A673 (cell line): ENCODE measurements around the gene CAMK1D. TPM values are rescaled to one million over a fixed set of nuclear protein-coding genes. Genes with fewer than 3 reads are reported as not detected.

Source experiments
- BruUV-seq: library from RNA; stranded (reverse); fragments of 400-500 nt; replicated peaks from 2 replicates; lab custom pipeline; 2021; lab: Mats Ljungman, UMichigan
- CTCF ChIA-PET: fragments of 300-600 bp; sonication (Branson Sonifier 250); formaldehyde crosslinking; loops from one replicate; lab custom pipeline; 2022; ENCODE audit warnings: antibody characterized with exemption; lab: Charles Lee
- POLR2A ChIA-PET: fragments of 300-600 bp; sonication (Branson Sonifier 250); formaldehyde crosslinking; loops from one replicate; lab custom pipeline; 2022; ENCODE audit warnings: antibody characterized with exemption; ENCODE audit not compliant: low non-redundant PET; lab: Charles Lee
- DNase-seq: peaks from one replicate; pipeline ENCODE4 v3.0.0-alpha.2; 2015; ENCODE audit warnings: low spot score
- H3K27ac ChIP-seq: fragments of 200-600 bp; sonication (generic); 2 replicates; pipeline ENCODE4 v1.5.1; 2016; ENCODE audit warnings: mixed run types, low read depth, mild to moderate bottlenecking, mixed read lengths, antibody characterized with exemption, low read length; ENCODE audit not compliant: poor library complexity, severe bottlenecking
- H3K27me3 ChIP-seq: fragments of 200-600 bp; sonication (generic); replicated peaks from 2 replicates; pipeline ENCODE4 v1.6.1; 2017; ENCODE audit warnings: mixed run types, low read depth, mild to moderate bottlenecking, mixed read lengths, antibody characterized with exemption, low read length; ENCODE audit not compliant: insufficient read depth, poor library complexity
- H3K36me3 ChIP-seq: fragments of 200-600 bp; sonication (generic); 2 replicates; pipeline ENCODE4 v1.6.1; 2016; ENCODE audit warnings: mixed run types, mild to moderate bottlenecking, mixed read lengths, antibody characterized with exemption, low read length; ENCODE audit not compliant: insufficient read depth, poor library complexity, severe bottlenecking
- H3K4me1 ChIP-seq: fragments of 200-600 bp; sonication (generic); 2 replicates; pipeline ENCODE4 v1.6.1; 2017; ENCODE audit warnings: mixed run types, mild to moderate bottlenecking, mixed read lengths, antibody characterized with exemption, low read length; ENCODE audit not compliant: insufficient read depth, poor library complexity, severe bottlenecking
- H3K4me3 ChIP-seq: fragments of 200-600 bp; sonication (generic); 2 replicates; pipeline ENCODE4 v1.5.1; 2016; ENCODE audit warnings: low read depth, mixed run types, mild to moderate bottlenecking, mixed read lengths, low read length; ENCODE audit not compliant: poor library complexity, severe bottlenecking
- H3K9me3 ChIP-seq: fragments of 200-600 bp; sonication (generic); 2 replicates; pipeline ENCODE4 v1.6.1; 2016; ENCODE audit warnings: mixed run types, low read depth, mild to moderate bottlenecking, mixed read lengths, antibody characterized with exemption, low read length; ENCODE audit not compliant: poor library complexity, severe bottlenecking
- EZH2 ChIP-seq: fragments of 200-600 bp; sonication (generic); IDR thresholded peaks from 2 replicates; pipeline ENCODE4 v1.6.1; 2017; ENCODE audit warnings: borderline replicate concordance, low read depth, mild to moderate bottlenecking, mixed read lengths, antibody characterized with exemption, low read length; ENCODE audit not compliant: poor library complexity, severe bottlenecking
- intact Hi-C: fragments of 100-400 bp; cut with micrococcal nuclease; formaldehyde crosslinking; loops from one replicate; pipeline ENCODE4 v1.10.0; 2022; ENCODE audit not compliant: unreplicated experiment
- total RNA-seq: library from RNA; stranded (reverse); gene quantifications from 2 replicates; pipeline ENCODE4 v1.2.3, GENCODE V29; 2021
- TF ChIP-seq, protein P1 (sequence below): fragments of 300-800, 200-600 bp; sonication (generic); conservative IDR thresholded peaks from 2 replicates; pipeline ENCODE4 v1.5.1; 2017; ENCODE audit warnings: low read depth, mild to moderate bottlenecking, antibody characterized with exemption, low read length, moderate library complexity, mixed read lengths

Gene CAMK1D
- total RNA-seq, 1 experiment from 2014 or later = 23.7 TPM

GRCh38 chr10:12835709-12836108 lies 486.4 kb downstream of the CAMK1D start:
- ChIA-PET CTCF (no interaction called here), POLR2A (interaction anchor here (0.7 kb wide), 1 partner anchor 291 kb away, joined by 3 read pairs; no protein-coding TSS in a partner anchor)
- Histone ChIP-seq H3K9me3 (no peaks in the 10 kb centered on the region), H3K36me3 (no peaks in the 10 kb centered on the region), H3K27ac (no peak overlapping the region), H3K4me3 (no peak overlapping the region), H3K27me3 (no peaks in the 10 kb centered on the region), H3K4me1 (peaks cover 7% of the 10 kb centered on the region)
- DNase-seq = no peak
- BruUV-seq = no TSS peak
- TF ChIP-seq, protein P1, sequence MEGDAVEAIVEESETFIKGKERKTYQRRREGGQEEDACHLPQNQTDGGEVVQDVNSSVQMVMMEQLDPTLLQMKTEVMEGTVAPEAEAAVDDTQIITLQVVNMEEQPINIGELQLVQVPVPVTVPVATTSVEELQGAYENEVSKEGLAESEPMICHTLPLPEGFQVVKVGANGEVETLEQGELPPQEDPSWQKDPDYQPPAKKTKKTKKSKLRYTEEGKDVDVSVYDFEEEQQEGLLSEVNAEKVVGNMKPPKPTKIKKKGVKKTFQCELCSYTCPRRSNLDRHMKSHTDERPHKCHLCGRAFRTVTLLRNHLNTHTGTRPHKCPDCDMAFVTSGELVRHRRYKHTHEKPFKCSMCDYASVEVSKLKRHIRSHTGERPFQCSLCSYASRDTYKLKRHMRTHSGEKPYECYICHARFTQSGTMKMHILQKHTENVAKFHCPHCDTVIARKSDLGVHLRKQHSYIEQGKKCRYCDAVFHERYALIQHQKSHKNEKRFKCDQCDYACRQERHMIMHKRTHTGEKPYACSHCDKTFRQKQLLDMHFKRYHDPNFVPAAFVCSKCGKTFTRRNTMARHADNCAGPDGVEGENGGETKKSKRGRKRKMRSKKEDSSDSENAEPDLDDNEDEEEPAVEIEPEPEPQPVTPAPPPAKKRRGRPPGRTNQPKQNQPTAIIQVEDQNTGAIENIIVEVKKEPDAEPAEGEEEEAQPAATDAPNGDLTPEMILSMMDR = no peak
- TF ChIP-seq EZH2 = no peak
- intact Hi-C loops = no loop called here

GRCh38 chr10:12838366-12838765 lies 489.0 kb downstream of the CAMK1D start:
- no peaks in the 10 kb centered on the region for H3K27me3 ChIP-seq
- ChIA-PET POLR2A (no interaction called here), CTCF (no interaction called here)
- no peaks in the 10 kb centered on the region for H3K9me3 ChIP-seq
- H3K36me3 ChIP-seq = no peaks in the 10 kb centered on the region
- H3K27ac ChIP-seq = no peak overlapping the region
- TF ChIP-seq, protein P1 = no peak
- no peak for TF ChIP-seq EZH2
- no peak overlapping the region for H3K4me3 ChIP-seq
- no TSS peak for BruUV-seq
- intact Hi-C loops = no loop called here
- DNase-seq = no peak
- peaks cover 7% of the 10 kb centered on the region for H3K4me1 ChIP-seq

- POLR2A ChIA-PET = no interaction called here
- intact Hi-C loops = no loop called here
- Histone ChIP-seq H3K9me3 (no peaks in the 10 kb centered on the region), H3K27me3 (no peaks in the 10 kb centered on the region), H3K36me3 (no peaks in the 10 kb centered on the region), H3K4me3 (no peak overlapping the region), H3K4me1 (peaks cover 7% of the 10 kb centered on the region), H3K27ac (no peak overlapping the region)
- CTCF ChIA-PET = no interaction called here
- BruUV-seq = no TSS peak
- no peak for TF ChIP-seq EZH2
- TF ChIP-seq, protein P1 = no peak
- DNase-seq = no peak
Measured at GRCh38 chr10:12838995-12839927, 489.9 kb downstream of the CAMK1D start.
